NCI-H2081 (cell line): ENCODE results near the gene TAS2R41.

ENCODE experiments used
- DNase-seq, 2 experiments: peaks; one replicate each; lab custom pipeline; 2025; lab: John Stamatoyannopoulos, UW

TAS2R41 gene

DNA sequence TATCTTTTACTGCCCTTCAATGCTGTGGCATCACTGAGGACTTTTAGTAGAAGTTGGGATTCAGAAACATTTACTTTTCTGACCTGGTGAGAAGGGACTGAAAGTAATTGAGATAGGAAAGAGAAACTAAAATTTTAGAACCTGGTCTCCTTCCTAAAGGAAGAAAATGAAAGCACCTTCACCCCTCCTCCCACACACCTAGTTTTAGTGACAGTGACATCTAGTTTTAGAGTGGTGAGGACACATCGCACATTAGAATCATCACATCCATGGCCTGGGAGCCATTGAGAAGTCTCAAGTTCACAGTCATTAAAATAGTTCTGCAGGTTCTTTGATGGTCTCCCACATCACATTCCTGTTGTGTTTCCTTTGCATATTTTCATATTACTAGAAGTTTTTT is 16.1 kb downstream of the TAS2R41 start:
- DNase-seq: no peak

DNA sequence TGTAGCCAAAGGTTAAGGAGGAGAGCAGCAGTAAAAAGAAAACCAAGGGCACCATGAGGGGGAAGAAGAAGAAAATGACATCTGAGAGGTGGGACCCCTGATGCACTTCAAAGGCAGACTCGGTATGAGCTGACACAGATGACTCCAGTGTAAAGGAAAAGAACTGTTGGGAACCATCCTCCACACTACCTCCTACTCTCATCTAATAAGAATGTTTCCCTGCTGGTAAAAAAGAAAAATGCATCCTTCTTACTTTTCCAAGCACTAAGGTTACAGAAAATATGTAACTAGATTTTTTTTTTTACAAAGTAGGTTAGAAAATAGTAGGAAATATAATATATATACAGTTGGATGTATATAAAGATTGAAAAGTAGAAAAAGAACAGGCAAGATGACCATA is 16.9 kb downstream of the TAS2R41 start:
- no peak for DNase-seq

DNA sequence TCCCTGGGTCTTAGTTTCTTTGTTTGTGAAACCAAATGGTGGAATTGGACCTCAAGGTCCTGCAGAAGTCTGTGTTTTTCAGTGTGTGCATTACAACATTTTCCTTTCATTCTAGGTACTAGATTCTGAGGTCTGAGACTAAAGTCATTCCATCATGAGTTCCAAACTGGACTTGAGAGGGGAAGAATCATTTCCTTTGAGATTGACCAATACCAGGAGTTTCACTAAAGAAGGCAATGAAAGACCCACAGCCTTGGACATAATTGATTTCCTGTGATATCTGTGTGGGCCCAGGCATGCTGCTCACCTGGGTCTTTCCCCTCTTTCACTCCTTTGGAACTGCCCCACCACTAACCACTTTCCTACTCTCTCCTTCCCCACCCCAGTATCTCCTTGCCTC is 18.2 kb downstream of the TAS2R41 start:
- no peak for DNase-seq

DNA sequence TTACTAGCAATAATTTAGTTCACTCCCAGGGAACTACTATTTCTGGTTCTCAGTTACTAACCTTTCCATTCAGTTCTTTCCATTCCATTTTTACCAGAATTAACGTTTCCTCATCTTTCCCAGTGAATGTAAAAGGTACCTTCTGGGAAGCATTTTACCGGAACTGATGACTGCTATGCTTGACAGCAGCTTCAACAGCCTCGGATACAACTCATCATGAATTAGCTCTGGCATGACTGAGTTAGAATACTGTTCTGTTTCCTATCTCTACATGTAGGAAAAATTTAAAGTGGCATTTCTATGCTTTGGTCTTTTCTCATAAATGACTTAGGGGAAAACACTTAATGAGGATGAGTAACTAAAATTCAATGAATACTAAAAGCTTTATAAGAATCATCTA is 18.6 kb downstream of the TAS2R41 start:
- no peak for DNase-seq

DNA sequence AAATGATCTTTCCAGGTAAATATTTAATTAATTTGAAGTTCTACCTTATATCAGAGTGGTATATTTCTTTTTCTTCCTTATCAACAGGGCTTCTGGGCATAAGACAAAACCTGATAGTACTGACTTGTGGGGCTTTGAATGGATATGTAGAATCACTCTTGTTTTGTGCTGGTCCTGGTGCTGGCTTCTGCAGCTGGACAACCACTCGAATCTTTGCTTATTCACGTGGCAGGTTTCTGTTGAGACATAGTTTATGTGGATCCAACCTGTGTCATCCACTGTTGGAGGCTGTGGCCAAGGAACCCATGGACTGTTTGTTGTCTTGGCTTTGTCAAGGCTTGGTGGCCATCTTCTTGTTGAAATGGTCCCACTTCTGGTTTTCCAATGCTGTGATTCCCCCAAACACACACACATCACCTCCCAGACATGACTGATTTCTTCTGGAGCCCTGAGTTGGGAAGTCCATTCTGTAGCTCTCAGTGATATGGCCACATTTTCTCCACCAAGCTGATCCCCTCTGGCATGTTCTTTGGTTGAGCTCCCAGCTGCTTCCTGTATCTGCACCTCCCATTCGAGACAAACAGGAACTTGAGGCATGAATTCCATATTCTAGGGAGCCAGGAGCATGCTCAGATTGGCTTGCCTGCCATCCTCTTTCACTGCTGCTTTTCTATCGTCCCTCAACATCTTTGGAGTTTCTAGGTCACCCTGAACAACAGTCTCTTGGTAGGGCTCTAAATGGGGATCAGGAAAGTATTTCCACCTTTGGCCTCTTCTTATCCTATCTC is 19.5 kb downstream of the TAS2R41 start:
- no peak for DNase-seq

DNA sequence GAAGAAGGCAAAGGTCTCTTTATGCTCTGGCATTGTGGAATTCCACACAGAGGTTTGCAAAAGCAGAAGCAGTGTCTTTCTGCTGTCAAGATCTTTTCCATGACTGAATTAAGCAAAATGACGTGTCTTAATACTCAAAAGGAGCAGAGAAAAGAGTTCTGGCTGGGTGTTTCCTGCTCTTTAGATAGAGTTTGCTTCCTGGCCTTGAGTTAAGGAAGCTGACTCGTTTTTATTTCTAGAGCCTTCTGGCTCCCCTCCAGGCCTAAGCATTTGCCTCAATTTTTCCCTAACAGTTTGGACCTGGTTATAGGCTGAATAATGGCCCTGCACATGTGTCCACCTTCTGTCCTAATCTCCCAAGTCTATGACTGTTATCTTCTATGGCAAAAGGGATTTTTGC is 21.6 kb downstream of the TAS2R41 start:
- no peak for DNase-seq

DNA sequence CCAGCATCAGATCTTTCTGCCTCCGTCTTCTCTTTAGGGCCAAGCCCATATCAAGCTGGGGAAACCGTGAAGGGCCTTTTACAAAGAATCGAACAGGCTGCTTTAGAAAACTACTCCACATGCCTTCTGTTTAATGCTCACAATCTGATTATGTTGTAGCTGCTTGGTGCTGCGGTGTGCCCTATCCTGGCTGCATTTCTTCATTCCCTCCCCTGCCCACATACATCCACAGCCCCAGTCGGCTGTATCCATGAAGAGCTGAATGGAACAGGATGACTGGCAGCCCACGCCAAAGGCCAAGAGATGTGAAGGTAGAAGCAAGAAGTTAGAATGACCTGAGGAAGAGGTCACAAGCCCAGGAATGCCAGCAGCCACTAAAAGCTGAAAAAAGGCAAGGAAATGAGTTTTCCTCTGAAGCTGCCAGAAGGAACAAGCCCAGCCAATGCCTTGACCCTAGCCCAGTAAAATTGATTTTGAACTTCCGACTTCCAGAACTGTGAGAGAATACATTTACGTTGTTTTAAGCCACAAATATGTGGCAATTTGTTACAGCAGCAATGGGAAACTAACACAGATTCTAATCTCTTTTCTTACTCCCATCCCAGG is 22.2 kb downstream of the TAS2R41 start:
- no peak for DNase-seq

DNA sequence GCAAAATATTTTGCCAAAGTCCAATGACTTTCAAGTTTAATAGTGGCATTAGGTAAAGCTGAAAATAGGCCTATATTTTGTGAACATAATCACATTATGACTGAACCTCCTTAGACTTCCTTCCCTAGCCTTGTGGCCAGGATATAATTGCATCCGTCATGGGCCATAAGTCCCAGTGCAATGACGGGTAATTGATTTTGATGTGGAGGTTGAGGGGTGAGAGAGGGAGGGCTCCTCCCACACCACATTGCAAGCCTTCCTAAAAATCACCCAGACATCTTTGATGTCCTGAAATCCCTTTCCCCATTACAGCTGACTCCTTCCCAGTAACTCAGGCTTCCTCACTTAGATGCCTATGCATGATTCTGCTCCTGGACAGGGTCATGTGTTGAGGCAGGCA is 25.6 kb downstream of the TAS2R41 start:
- DNase-seq: no peak

DNA sequence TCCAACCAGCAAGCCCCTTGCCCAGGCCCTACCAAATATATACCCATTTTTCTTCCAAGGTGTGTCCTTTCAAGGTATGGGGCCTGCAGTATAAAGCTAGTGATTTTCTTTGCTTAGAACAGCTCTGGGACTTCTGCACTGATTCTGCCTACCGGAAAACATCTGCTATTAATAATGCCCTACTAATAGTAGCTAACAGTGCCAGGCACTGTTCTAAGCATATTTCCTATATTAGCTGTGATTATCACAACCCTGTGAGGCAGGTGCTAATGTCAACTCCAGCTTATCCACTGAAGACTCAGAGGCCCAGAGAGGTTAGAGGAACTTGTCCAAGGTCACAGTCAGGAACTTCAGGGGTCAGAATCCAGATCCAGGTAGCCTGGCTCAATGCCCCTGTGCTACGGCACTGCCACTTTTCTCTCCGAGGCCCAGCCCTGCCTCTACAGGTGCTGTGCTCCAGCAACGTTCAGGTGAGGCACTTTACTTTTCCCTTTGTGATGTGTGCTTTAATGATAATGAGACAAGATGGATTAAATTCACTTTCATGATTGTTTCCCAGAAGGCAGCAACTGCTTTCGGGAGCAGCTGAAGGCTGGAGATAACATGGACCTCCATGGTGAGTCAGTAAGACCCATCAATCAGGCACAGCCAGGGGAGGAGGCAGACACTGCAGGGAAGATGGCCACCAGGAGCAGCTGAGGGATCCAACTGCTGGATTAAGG is 26.7 kb downstream of the TAS2R41 start:
- no peak for DNase-seq

DNA sequence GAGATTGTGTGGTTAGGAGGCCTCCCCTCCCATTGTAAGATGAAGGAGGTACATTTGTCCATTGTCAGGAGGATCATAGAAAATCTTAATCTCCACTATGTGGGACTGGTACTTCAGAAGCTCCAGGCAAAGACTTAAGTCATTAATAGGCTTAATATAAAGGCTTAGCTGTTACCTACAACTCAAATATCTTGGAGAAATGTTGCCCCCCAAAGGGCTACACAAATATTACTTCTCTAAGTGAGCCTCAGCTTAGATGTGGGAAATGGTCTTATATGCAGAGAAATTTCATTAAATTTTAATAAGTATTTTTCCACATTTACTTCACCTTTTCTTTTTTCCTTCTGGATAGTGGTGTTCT is 27.2 kb downstream of the TAS2R41 start:
- no peak for DNase-seq

DNA sequence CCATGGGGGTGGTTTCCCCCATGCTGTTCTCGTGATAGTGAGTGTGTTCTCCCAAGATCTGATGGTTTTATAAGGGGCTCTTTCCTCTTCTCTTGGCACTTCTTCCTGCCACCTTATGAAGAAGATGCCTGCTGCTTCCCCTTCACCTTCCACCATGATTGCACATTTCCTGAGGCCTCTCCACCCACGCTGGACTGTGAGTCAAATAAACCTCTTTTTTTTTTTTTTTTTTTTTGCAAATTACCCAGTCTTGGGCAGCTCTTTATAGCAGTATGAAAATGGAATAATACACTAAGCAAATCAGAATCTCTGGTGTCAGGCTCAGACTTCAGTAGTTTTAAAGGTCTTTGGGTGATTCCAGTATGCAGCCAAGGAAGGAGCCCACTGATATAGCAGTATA is 28.2 kb downstream of the TAS2R41 start:
- no peak for DNase-seq

DNA sequence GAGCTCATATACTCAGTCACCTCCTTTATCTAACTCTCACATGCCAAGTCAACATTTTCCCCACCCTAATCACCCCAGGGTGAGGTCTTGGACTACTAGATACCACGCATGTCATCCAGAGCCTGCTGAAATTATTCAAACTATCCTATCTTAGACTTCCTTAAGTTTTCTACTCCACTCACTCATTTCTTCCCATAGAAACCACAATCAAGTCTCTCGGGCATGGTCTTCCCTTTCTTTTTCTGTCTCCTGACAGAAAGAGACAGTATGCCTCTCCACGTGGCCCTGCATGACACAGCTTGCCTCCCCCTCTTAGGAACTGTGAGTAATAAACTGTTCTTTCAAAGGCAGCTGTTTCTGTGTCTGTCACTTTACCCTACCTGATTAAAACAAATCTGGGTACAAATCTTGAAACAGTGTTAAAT is 29.4 kb downstream of the TAS2R41 start:
- DNase-seq: no peak

DNA sequence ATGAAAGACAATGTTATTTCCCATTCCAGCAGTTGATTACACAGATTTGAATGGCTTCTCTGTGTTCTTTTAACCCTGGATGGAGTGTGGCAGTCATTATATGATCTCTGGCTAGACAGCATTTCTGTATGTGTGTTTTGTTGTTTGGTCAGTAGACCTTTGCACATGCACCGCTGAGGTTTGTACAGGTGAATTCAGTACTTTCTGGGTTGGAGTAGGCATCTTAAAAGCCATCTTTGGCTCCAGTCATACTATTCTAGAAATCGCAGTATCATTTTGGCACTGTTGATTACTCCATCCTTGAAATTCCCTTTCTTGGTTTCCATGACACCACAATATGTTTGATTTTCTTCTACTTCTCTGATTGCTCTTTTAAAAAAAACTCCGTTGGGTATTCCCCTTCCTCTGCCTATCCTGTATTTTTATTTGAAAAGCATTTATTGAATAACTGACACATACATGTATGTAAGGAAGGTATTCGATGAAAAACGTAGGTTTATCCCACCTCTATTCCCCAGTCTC is 29.9 kb downstream of the TAS2R41 start:
- DNase-seq: no peak

DNA sequence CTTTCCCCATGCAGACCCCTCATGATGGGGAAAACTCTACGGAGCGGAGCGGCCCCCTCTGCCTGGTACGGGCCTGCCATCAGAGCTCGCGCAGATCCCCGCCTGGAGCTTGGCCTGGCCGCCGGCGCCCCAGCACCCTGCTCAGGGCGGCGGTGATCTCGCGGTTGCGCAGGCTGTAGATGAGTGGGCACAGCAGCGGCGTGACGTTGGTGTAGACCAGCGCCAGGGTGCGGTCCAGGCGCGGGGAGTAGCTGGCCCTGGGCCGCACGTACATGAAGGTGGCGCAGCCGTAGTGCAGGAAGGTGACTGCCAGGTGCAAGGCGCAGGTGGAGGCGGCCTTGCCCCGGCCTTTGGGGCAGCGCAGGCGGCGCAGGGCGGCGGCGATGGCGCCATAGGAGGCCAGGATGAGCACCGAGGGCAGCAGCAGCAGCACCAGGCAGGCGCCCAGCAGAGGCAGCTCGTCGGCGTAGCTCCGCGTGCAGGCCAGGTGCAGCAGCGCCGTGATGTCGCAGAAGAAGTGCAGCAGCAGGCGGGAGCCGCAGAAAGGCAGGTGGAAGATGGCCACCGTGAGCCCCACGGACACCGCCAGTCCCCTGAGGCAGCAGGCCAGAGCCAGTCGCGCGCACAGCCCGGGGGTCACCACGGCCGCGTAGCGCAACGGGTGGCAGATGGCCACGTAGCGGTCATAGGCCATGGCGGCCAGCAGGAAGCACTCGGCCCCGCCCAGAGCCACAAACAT is 33.4 kb downstream of the TAS2R41 start:
- no peak for DNase-seq

DNA sequence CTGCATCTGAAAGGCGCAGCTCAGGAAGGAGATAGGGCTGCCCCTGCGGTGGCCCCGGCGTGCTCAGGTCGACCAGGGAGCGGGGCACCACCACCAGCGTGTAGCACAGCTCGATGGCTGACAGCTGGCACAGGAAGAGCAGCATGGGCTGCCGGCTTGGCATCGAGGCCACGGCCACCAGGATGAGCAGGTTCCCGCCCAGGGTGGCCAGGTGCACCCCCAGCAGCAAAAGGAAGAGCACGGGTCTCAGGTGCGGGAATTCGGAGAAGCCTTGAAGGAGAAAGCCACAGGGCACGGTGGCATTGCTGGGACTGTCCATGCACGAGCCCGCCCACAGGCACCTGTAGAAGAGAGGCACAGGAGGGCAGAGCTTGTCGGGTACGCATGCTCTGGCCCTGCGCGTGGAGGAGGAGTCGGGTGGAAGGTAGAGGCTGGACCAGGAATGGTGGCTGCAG is 33.9 kb downstream of the TAS2R41 start:
- no peak for DNase-seq

DNA sequence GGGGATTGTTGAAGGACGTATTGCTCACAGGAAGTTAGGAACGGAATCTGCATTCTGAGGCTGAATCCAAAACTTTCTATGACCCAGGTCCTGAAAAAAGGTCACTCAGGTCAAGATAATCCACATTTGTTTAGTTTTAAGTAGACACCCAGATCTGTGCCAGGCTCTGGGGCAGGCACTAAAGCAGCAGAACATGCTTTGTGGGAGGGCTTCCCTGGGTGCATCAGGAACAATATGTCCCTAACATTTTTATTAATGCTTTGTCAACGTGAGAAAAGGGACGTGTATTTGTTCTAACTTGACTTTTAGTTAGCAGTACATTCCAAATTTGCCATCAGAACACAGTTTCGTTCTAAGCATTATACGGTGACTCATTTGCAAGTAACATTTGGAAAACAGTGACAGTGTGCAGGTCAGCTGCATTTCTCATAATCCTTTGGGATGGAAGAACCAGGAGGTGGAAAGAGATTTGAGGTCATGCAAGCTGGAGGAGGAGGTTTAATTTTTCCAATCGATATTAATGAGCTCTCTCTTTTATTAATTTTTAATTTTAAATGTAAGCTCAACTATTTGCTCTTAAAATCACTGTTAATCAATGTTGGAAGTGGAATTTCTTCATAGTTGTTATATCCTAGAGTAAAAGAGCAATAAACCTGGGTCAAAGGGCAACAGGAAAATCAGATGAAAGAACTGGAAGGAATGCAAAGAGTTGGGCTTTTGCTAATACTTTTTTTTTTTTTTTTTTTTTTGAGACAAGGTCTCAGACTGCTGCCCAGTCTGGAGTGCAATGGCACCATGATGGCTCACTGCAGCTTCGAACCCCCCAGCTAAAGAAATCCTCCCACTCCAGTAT is 35.0 kb downstream of the TAS2R41 start:
- no peak for DNase-seq

DNA sequence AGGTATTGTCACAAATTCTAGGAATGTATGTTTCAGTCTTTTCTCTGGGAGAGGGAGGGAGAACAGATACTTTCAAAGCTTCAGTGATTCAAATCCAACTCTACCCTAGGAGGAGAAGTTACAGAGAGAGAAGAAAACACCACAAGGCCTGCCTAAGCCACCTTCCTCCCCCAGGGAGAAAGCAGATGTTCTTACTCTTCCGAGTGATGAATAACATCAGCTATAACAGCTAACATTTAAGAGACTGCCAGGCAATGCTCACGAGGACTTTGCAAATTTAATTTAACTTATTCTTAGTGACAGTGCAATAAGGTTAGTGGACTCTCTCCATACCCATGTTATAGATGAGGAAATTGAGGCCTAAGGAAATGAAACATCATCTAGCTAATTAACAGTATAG is 36.8 kb downstream of the TAS2R41 start:
- no peak for DNase-seq

DNA sequence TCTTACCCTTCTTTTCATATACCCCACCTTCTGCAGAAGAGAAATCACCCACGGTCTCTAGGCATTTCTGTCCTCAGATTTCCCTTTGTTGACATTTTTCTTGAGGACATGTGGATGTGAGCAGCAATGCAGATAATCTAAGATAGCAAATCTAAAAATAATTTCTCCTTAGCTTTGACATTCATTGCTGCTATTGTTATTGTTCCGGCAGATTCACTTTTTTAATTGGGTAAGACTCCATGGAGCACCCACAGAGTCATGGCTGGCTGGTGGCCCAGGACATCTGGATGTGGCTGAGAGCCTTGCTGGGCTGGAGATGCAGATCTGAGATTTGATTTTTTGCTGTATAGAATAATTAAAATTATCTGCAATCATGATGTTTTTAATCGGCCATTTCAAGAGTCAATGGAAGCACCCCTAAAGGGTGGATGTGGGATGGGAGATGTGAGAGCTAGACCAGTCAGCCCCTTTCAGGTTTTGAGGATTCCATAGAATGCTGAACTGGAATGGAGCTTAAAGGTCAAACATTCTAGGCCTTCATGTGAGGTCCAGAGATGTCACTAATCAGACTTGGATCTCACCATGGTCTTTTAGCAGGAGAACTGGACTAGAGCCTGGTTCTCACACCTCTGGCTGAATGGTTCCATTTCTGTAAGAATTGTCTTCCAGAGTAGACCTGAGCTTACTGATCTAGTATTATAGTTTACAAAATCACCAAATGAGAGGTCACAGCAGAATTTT is 37.5 kb downstream of the TAS2R41 start:
- DNase-seq: no peak

DNA sequence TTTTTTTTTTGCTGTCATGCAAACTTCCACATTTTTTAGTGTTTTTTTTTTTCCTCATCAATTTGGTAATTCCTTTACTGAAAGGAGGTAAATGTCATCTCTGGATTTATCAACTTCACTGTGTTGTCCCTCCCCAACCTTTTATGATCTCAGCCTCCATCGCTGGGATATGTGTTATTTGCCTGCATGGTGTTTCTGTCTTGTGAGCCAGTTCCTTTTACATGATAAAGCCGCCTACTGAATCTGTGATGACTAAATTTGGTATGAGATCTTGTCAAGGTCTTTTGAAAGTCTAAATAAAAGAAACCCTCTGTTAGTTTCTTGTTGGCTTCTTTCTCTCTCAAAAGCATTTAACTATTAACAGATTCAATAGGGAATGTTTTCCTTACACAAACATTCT is 39.3 kb downstream of the TAS2R41 start:
- DNase-seq: no peak

DNA sequence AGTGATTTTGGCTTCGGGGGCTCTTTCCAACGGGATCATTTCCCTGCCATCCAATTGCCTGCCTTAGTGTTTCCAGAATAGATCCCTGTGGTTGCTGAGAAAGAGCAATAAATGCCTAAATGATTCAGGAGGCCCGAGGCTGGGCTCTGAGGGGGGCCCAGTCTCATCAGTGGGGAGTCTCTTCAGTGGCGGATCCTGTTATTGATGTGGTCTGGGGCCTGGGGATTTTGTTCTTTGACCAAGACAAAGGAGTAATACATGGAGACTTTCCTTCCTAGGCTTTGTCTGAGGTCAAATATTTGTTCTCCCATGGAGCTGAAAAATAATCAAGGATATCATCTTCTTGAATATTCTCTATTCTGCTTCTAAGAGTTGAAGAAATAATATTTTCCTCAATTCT is 40.8 kb downstream of the TAS2R41 start:
- DNase-seq: no peak

DNA sequence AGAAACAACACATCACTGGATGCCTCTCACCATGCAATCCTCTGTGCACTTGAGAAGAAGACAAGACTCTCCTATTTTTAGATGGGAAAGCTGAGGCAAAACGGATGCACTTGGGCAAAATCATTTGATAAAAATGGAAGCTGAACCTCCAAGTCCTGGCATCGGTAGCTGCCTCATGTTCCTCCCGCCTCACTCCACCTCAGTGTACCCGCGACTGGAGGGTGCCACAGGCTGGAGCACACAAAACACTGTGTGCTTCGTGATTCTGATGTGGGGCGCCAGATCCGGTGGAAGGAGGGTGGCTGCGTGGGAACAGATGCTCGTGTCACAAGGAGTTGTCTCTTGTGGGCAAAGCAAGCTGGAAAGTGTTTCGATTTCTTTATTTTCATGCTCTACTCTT is 41.3 kb downstream of the TAS2R41 start:
- no peak for DNase-seq
